Breast epithelium (tissue), 3 donors: ENCODE measurements around the gene PDIA5.

Source experiments
- CTCF ChIP-seq, 3 donors: fragments of 450-650 bp; IDR thresholded peaks; one replicate each; pipeline ENCODE4 v1.5.1; 2016 to 2017; ENCODE audit warnings: antibody characterized with exemption in 3 of 3, mild to moderate bottlenecking in 3 of 3, moderate library complexity in 3 of 3
- POLR2A ChIP-seq: fragments of 450-650 bp; IDR thresholded peaks from one replicate; pipeline ENCODE4 v1.6.1; 2016; ENCODE audit warnings: antibody characterized with exemption, mild to moderate bottlenecking, moderate library complexity
- POLR2AphosphoS5 ChIP-seq, 3 donors: sonication (generic); formaldehyde crosslinking; IDR thresholded peaks; one replicate each; pipeline ENCODE4 v1.6.1; 2017; ENCODE audit warnings: antibody characterized with exemption in 3 of 3

- no peak for TF ChIP-seq POLR2A
- TF ChIP-seq CTCF (IDR thresholded peaks at IDR 0.05), result no peak
- TF ChIP-seq POLR2AphosphoS5 (IDR thresholded peaks at IDR 0.05), result no peak
Measured at GRCh38 chr3:123169930-123170329, 103.1 kb downstream of the PDIA5 start.
